ENCODE measurements around the gene ERFL. TPM values are rescaled to one million over a fixed set of nuclear protein-coding genes. Genes with fewer than 3 reads are reported as not detected.

The ERFL gene
- total and polyA plus RNA-seq, 12 donors = 0.10 TPM; not detected in 11

DNA sequence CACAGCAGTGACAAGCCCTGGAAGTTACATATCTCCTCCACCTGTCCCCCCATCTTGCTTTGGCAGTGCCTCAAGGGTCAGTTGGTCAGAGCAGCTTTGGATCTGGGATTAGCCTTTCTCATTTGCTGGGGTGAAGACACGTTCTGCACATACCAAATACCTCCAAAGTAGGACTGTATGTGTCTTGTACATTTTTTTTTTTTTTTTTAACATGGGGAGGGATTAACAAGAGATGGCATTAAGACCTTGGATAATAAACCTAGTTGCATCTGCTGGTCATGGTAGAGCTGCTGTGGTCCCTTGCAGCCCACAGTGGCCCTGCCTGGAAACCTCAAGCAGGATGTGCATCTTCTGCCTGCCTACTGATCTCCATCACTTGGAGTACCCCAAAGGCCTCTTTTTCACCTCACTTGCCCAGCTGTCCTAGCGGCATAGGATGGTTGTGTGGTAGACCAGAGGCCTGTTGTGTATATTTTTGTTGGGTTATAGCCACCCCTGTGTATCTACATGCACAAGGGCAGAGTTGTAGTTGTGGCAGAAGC is 65.7 kb downstream of the ERFL start:
- Histone ChIP-seq H3K4me3 (no peak overlapping the region), H3K27me3 (no peaks in the 10 kb centered on the region), H3K4me1 (replicated peaks in 1 of 2) (peaks cover 9 to 36% of the 10 kb centered on the region in 2 donors), H3K9me3 (replicated peaks in 1 of 3) (no peaks in the 10 kb centered on the region), H3K36me3 (replicated peaks in 1 of 2) (peaks cover 0 to 63% of the 10 kb centered on the region in 2 donors), H3K27ac (no peak overlapping the region)
- no peak for TF ChIP-seq POLR2A (IDR thresholded peaks at IDR 0.05)
- TF ChIP-seq, protein P1, sequence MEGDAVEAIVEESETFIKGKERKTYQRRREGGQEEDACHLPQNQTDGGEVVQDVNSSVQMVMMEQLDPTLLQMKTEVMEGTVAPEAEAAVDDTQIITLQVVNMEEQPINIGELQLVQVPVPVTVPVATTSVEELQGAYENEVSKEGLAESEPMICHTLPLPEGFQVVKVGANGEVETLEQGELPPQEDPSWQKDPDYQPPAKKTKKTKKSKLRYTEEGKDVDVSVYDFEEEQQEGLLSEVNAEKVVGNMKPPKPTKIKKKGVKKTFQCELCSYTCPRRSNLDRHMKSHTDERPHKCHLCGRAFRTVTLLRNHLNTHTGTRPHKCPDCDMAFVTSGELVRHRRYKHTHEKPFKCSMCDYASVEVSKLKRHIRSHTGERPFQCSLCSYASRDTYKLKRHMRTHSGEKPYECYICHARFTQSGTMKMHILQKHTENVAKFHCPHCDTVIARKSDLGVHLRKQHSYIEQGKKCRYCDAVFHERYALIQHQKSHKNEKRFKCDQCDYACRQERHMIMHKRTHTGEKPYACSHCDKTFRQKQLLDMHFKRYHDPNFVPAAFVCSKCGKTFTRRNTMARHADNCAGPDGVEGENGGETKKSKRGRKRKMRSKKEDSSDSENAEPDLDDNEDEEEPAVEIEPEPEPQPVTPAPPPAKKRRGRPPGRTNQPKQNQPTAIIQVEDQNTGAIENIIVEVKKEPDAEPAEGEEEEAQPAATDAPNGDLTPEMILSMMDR (IDR thresholded peaks at IDR 0.05) = no peak
- 55 to 80% (median 74%) methylated on average over 2 of the region's 2 CpGs for WGBS, 4 donors
- no peak for DNase-seq
- intact Hi-C loops (cut with DNase I) = no loop called here

DNA sequence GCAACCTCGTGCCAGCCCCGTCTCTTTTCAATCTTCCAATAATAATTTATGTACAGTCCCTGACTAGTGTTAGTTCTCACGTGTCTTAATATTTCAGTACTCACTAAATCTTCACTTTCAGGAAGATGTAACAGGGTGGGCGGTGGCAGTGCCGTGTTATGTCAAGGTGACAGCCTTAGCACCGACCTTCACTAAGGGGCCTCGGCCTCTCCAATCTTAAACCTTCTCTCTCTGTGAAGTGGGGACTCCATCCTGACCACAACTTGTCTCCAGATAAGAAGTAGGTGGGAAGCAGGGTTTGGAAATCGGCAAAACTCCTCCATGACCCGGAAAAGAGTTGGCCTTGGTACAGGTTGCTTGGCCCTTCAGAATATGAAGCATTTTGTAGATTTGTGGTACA is 66.4 kb downstream of the ERFL start:
- no peaks in the 10 kb centered on the region for H3K9me3 ChIP-seq (replicated peaks in 1 of 3)
- no peaks in the 10 kb centered on the region for H3K27me3 ChIP-seq
- peak overlapping the region in 2 of 5 donors; percentile 96 to 98 for H3K27ac ChIP-seq
- H3K4me3 ChIP-seq = no peak overlapping the region
- H3K36me3 ChIP-seq (replicated peaks in 1 of 2) = peaks cover 0 to 56% of the 10 kb centered on the region in 2 donors
- no peak for DNase-seq
- TF ChIP-seq, protein P1 (IDR thresholded peaks at IDR 0.05) = no peak
- no peak for TF ChIP-seq POLR2A (IDR thresholded peaks at IDR 0.05)
- intact Hi-C loops (cut with DNase I) = no loop called here
- 45 to 61% (median 53%) methylated on average over 9 of the region's 9 CpGs for WGBS, 4 donors
- peaks cover 9 to 36% of the 10 kb centered on the region in 2 donors for H3K4me1 ChIP-seq (replicated peaks in 1 of 2)

DNA sequence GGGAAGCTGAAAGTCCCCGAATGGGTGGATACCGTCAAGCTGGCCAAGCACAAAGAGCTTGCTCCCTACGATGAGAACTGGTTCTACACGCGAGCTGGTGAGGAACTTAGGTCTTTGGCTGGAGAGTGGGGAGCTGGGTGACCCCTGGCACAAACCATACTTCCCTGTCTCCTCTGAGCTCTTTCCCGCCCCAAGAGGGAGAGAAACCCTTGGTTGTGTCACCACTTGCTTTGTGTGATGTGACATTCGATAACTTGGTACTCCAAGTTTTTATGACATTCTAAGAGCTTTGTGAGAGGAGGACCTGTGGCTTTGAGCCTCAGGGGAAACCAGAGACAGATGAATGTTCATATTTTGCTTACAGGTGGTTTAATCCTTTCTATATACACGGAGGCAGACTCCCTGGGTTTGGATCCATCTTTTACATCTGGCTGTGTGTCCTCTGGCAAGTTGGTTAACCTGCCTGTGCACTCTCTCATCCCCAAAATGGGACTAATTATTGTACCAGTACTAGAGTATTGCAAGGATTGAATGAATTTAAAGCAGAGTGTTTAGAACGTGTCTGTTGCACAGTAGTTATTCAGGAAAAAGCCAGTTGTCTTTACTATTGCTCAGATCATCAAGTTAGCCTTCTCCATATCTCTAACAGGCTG is 67.0 kb downstream of the ERFL start:
- Histone ChIP-seq H3K36me3 (replicated peaks in 1 of 2) (peaks cover 0 to 50% of the 10 kb centered on the region in 2 donors), H3K4me3 (peak overlapping the region in 3 of 4 donors; percentile 92 to 94 (median 92)), H3K4me1 (replicated peaks in 1 of 2) (peaks cover 9 to 36% of the 10 kb centered on the region in 2 donors), H3K9me3 (replicated peaks in 1 of 3) (no peaks in the 10 kb centered on the region), H3K27me3 (no peaks in the 10 kb centered on the region), H3K27ac (peak overlapping the region in 3 of 5 donors; percentile 96 to 98 (median 98))
- no peak for DNase-seq
- no peak for TF ChIP-seq POLR2A (IDR thresholded peaks at IDR 0.05)
- TF ChIP-seq, protein P1 (IDR thresholded peaks at IDR 0.05) = no peak
- intact Hi-C loops (cut with DNase I) = no loop called here
- WGBS, 4 donors = 36 to 41% (median 36%) methylated on average over 7 to 9 of the region's 9 CpGs

DNA sequence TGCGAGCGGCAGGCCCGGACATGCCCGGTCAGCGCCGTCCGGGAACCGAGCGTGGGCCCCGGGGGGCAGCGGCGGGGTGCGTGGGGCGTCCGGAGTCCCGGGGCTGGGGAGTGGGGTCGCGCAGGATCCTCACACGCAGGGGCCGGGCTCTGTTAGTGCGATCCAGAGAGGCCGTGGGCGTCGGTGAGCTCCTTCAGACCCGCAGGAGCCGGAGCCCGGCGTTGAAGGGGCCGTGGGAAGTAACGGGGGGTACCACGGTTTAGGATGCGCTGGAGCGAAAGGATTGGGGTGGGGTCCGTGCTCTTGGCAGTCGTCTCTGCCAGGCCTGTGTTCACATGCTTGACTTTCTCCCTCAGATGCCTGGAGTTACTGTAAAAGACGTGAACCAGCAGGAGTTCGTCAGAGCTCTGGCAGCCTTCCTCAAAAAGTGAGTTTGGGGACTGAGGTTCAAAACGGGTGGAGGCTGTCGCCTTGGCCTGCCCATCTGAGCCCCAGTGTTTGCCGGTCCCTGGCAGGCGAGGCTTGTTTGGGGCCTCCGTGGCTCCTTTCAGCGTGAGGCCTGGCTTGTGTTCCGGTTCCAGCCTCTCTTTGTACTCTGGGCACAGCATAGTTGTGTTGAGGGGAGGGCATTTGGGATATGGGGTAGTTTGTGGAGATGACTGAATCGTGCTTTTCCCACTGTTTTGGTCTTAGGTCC is 67.7 kb downstream of the ERFL start:
- intact Hi-C loops (cut with DNase I) = no loop called here
- peak in 5 of 7 donors; percentile 42 to 65 (median 50) for DNase-seq
- Histone ChIP-seq H3K4me1 (replicated peaks in 1 of 2) (peaks cover 9 to 36% of the 10 kb centered on the region in 2 donors), H3K27me3 (no peaks in the 10 kb centered on the region), H3K9me3 (replicated peaks in 1 of 3) (no peaks in the 10 kb centered on the region), H3K4me3 (peak overlapping the region; percentile 68 to 94 (median 92)), H3K27ac (peak overlapping the region; percentile 84 to 98 (median 96)), H3K36me3 (replicated peaks in 1 of 2) (peaks cover 0 to 46% of the 10 kb centered on the region in 2 donors)
- 0 to 3% (median 1%) methylated on average over 5 to 45 of the region's 45 CpGs for WGBS, 4 donors
- TF ChIP-seq POLR2A (IDR thresholded peaks at IDR 0.05) = peak in 1 of 2 donors; percentile 7
- TF ChIP-seq, protein P1 (IDR thresholded peaks at IDR 0.05) = no peak

Data from adrenal gland (tissue), 12 donors.